Suprapubic skin (tissue), 2 donors: ENCODE measurements around the gene RAX2.

Experiments used
- EP300 ChIP-seq: sonication (generic); formaldehyde crosslinking; IDR thresholded peaks from one replicate; pipeline ENCODE4 v1.6.1; 2017; ENCODE audit warnings: antibody characterized with exemption
- POLR2A ChIP-seq, 2 donors: fragments of 450-650 bp; IDR thresholded peaks; one replicate each; pipeline ENCODE4 v1.6.1; 2017; ENCODE audit warnings: antibody characterized with exemption in 2 of 2, mild to moderate bottlenecking in 2 of 2, moderate library complexity in 2 of 2

GRCh38 chr19:3810708-3811355 is 38.8 kb upstream of the RAX2 start:
- TF ChIP-seq POLR2A (IDR thresholded peaks at IDR 0.05) = no peak
- TF ChIP-seq EP300 = no peak
